Endothelial cell of umbilical vein (primary cell): ENCODE results near the gene EVC2. TPM values are rescaled to one million over a fixed set of nuclear protein-coding genes. Genes with fewer than 3 reads are reported as not detected.

Source experiments
- BruUV-seq: library from RNA; stranded (reverse); fragments of 400-500 nt; replicated peaks from 2 replicates; lab custom pipeline; 2021; lab: Mats Ljungman, UMichigan
- CTCF ChIA-PET: fragments of 300-600, 350-600 bp; sonication (Branson Sonifier 250); formaldehyde crosslinking; loops from one replicate; lab custom pipeline; 2021; ENCODE audit warnings: antibody characterized with exemption, inconsistent platforms; lab: Charles Lee
- POLR2A ChIA-PET: fragments of 300-600, 350-600 bp; sonication (Branson Sonifier 250); formaldehyde crosslinking; loops from one replicate; lab custom pipeline; 2021; ENCODE audit warnings: antibody characterized with exemption, inconsistent platforms; lab: Charles Lee
- DNase-seq: peaks from one replicate; pipeline ENCODE4 v3.0.0-alpha.2; 2011; ENCODE audit warnings: low read depth, low spot score
- FAIRE-seq: peaks from 2 replicates; lab custom pipeline; 2011; peaks lifted over from hg19 to GRCh38; lab: Jason Lieb, UNC
- H2AFZ ChIP-seq: 2 replicates; pipeline ENCODE4 v1.6.0; 2012; ENCODE audit warnings: low read depth, low read length, control low read depth, inconsistent platforms
- H3K27ac ChIP-seq: 2 replicates; pipeline ENCODE4 v1.5.1; 2011; ENCODE audit warnings: low read depth, mild to moderate bottlenecking, control low read depth, low read length, moderate library complexity; ENCODE audit not compliant: insufficient read depth
- H3K27me3 ChIP-seq, 2 experiments: 2 replicates each; pipeline versions ENCODE4 v1.6.0 to v1.6.1; 2011; ENCODE audit warnings: low read length in 2 of 2, mixed read lengths in 1 of 2; ENCODE audit not compliant: control insufficient read depth in 2 of 2, insufficient read depth in 2 of 2
- H3K36me3 ChIP-seq, 2 experiments: 2 replicates in 1 of 2; 3 replicates in 1 of 2; pipeline ENCODE4 v1.5.1; 2011; ENCODE audit warnings: low read length in 2 of 2, mild to moderate bottlenecking in 1 of 2, moderate library complexity in 1 of 2; ENCODE audit not compliant: control insufficient read depth in 2 of 2, insufficient read depth in 2 of 2; ENCODE audit errors: extremely low read depth in 1 of 2
- H3K4me1 ChIP-seq: 3 replicates; pipeline ENCODE4 v1.5.1; 2011; ENCODE audit warnings: mild to moderate bottlenecking, low read length; ENCODE audit not compliant: control insufficient read depth, insufficient read depth; ENCODE audit errors: extremely low read depth
- H3K4me2 ChIP-seq: 2 replicates; pipeline ENCODE4 v1.6.1; 2011; ENCODE audit warnings: low read length, control low read depth, mixed read lengths; ENCODE audit not compliant: insufficient read depth
- H3K4me3 ChIP-seq, 3 experiments: fragments of 200-600 bp in 1 of 3; sonication (generic), shearing (Covaris generic) in 1 of 3; replicated peaks in 1 of 3; 2 replicates each; pipeline ENCODE4 v1.5.1; 2011 to 2016; ENCODE audit warnings: control low read depth in 3 of 3, low read length in 3 of 3, mild to moderate bottlenecking in 2 of 3, inconsistent platforms in 1 of 3, low read depth in 1 of 3, moderate library complexity in 1 of 3; ENCODE audit not compliant: insufficient read depth in 1 of 3
- H3K79me2 ChIP-seq: 2 replicates; pipeline ENCODE4 v1.6.0; 2012; ENCODE audit warnings: low read length, inconsistent platforms; ENCODE audit not compliant: control insufficient read depth, insufficient read depth
- H3K9ac ChIP-seq: replicated peaks from 2 replicates; pipeline ENCODE3; 2011; ENCODE audit warnings: low read length, control low read depth; ENCODE audit not compliant: insufficient read depth; ENCODE audit errors: extremely low read depth
- H3K9me1 ChIP-seq: replicated peaks from 3 replicates; pipeline ENCODE4 v1.6.0; 2011; ENCODE audit warnings: mild to moderate bottlenecking, low read length; ENCODE audit not compliant: control insufficient read depth, insufficient read depth; ENCODE audit errors: extremely low read depth
- H3K9me3 ChIP-seq: replicated peaks from 2 replicates; pipeline ENCODE4 v1.5.1; 2012; ENCODE audit warnings: low read length, inconsistent platforms; ENCODE audit not compliant: control insufficient read depth, insufficient read depth
- H4K20me1 ChIP-seq: replicated peaks from 2 replicates; pipeline ENCODE3; 2011; ENCODE audit warnings: mild to moderate bottlenecking, low read length; ENCODE audit not compliant: control insufficient read depth, insufficient read depth; ENCODE audit errors: extremely low read depth
- EZH2 ChIP-seq: IDR thresholded peaks from 2 replicates; pipeline ENCODE4 v1.6.1; 2012; ENCODE audit warnings: borderline replicate concordance, low read depth, mild to moderate bottlenecking, moderate library complexity, low read length, inconsistent platforms; ENCODE audit not compliant: severe bottlenecking
- FOS ChIP-seq: IDR thresholded peaks from 2 replicates; pipeline ENCODE4 v1.6.1; 2011; ENCODE audit warnings: mild to moderate bottlenecking, low read length, moderate library complexity, borderline replicate concordance; ENCODE audit not compliant: insufficient read depth
- GATA2 ChIP-seq: IDR thresholded peaks from 2 replicates; pipeline ENCODE4 v1.7.0; 2011; ENCODE audit warnings: low read depth, mild to moderate bottlenecking, moderate library complexity, mixed read lengths, low read length; ENCODE audit not compliant: insufficient read length, insufficient read depth
- JUN ChIP-seq: IDR thresholded peaks from 2 replicates; pipeline ENCODE4 v1.6.1; 2011; ENCODE audit warnings: borderline replicate concordance, low read depth; ENCODE audit not compliant: insufficient read length, insufficient read depth
- MYC ChIP-seq: IDR thresholded peaks from one replicate; pipeline ENCODE4 v1.6.1; 2011; ENCODE audit warnings: mild to moderate bottlenecking, low read depth, low read length
- POLR2A ChIP-seq: IDR thresholded peaks from 2 replicates; pipeline ENCODE4 v1.6.1; 2012; ENCODE audit warnings: low read depth, mild to moderate bottlenecking, control low read depth, low read length
- POLR2AphosphoS5 ChIP-seq: IDR thresholded peaks from 2 replicates; pipeline ENCODE4 v1.6.1; 2012; ENCODE audit warnings: low read depth, mild to moderate bottlenecking, control low read depth, low read length, moderate library complexity; ENCODE audit not compliant: insufficient read depth
- dilution Hi-C: fragments of 300-500 bp; cut with MboI; formaldehyde crosslinking; loops from one replicate; pipeline ENCODE4 v1.15.0; 2019; ENCODE audit warnings: low sequenced_read_pairs; ENCODE audit not compliant: extremely low pct_ligation_motif_present
- intact Hi-C: fragments of 100-400 bp; cut with micrococcal nuclease; formaldehyde crosslinking; loops from one replicate; pipeline ENCODE4 v1.10.0; 2022
- polyA plus RNA-seq, 4 experiments: library from polyadenylated mRNA; depleted of rRNA in 3 of 4; stranded (reverse) in 3 of 4; unstranded in 1 of 4; fragments of >200 nt; gene quantifications; 2 replicates each; pipeline versions ENCODE4 v1.2.1 to v1.2.3, GENCODE V29; 2011 to 2012; ENCODE audit warnings: missing spikeins in 1 of 4
- total RNA-seq: library from RNA; stranded (reverse); gene quantifications from 2 replicates; pipeline ENCODE4 v1.2.3, GENCODE V29; 2021
- TF ChIP-seq, protein P1 (sequence below), 2 donors: IDR thresholded peaks; 1 replicate in 1 of 2; 2 replicates in 1 of 2; pipeline ENCODE4 v1.5.1; 2011; ENCODE audit warnings: low read length in 2 of 2, mild to moderate bottlenecking in 2 of 2, moderate library complexity in 2 of 2, control low read depth in 1 of 2, inconsistent platforms in 1 of 2, low read depth in 1 of 2; ENCODE audit not compliant: insufficient read depth in 1 of 2; ENCODE audit errors: extremely low read depth in 1 of 2
- TF ChIP-seq, protein P2 (sequence below): IDR thresholded peaks from 2 replicates; pipeline ENCODE4 v1.6.1; 2011; ENCODE audit not compliant: insufficient read depth, insufficient read length

The EVC2 gene
- total and polyA plus RNA-seq, 2 donors (not counting 3 experiments of a cell fraction or from before 2014, with no cell fraction given) = 1.7 to 8.8 TPM

DNA sequence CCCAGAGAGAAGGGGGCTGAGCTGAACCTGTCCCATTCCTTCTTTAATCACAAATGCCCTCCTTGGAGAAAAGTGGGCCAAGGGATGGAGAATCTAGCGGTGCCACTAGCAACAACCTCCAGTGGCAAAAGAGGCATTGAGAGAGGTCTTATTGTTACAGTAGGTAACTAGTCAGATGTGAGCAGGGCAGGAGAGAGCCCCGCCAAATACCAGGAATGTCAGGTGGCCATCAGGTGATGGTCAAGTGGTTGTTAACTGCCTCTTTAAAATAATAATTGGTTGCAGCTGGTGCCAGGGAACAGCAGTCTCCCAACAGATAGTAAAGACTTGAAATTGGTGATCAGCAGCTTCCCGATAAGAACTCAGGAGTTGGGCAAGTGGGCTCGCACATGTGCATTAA, 116.1 kb downstream of the EVC2 start:
- H3K9ac ChIP-seq = no peak overlapping the region
- TF ChIP-seq FOS (no peak), POLR2A (no peak), JUN (no peak), POLR2AphosphoS5 (no peak), EZH2 (no peak), MYC (no peak), GATA2 (no peak)
- TF ChIP-seq, protein P1, sequence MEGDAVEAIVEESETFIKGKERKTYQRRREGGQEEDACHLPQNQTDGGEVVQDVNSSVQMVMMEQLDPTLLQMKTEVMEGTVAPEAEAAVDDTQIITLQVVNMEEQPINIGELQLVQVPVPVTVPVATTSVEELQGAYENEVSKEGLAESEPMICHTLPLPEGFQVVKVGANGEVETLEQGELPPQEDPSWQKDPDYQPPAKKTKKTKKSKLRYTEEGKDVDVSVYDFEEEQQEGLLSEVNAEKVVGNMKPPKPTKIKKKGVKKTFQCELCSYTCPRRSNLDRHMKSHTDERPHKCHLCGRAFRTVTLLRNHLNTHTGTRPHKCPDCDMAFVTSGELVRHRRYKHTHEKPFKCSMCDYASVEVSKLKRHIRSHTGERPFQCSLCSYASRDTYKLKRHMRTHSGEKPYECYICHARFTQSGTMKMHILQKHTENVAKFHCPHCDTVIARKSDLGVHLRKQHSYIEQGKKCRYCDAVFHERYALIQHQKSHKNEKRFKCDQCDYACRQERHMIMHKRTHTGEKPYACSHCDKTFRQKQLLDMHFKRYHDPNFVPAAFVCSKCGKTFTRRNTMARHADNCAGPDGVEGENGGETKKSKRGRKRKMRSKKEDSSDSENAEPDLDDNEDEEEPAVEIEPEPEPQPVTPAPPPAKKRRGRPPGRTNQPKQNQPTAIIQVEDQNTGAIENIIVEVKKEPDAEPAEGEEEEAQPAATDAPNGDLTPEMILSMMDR (IDR thresholded peaks at IDR 0.05; ENCODE audit: extremely low read depth in 1 of 2, insufficient read depth in 1 of 2, low read depth in 1 of 2, low read length in 2 of 2) = no peak
- TF ChIP-seq, protein P2, sequence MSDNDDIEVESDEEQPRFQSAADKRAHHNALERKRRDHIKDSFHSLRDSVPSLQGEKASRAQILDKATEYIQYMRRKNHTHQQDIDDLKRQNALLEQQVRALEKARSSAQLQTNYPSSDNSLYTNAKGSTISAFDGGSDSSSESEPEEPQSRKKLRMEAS = no peak
- peaks cover 0 to 2% of the 10 kb centered on the region in 2 experiments for H3K36me3 ChIP-seq
- H3K79me2 ChIP-seq = no peaks in the 10 kb centered on the region
- BruUV-seq = no TSS peak
- FAIRE-seq (no peak), DNase-seq (no peak)
- no peak overlapping the region for H2AFZ ChIP-seq
- H3K27me3 ChIP-seq = no peaks in the 10 kb centered on the region
- no peaks in the 10 kb centered on the region for H3K9me3 ChIP-seq
- ChIA-PET CTCF (interaction anchor here (0.6 kb wide), 1 partner anchor 100 kb away, joined by 3 read pairs; no protein-coding TSS in a partner anchor), POLR2A (no interaction called here)
- H3K4me3 ChIP-seq = no peak overlapping the region
- no peaks in the 10 kb centered on the region for H4K20me1 ChIP-seq
- H3K4me2 ChIP-seq = no peak overlapping the region
- H3K27ac ChIP-seq = no peak overlapping the region
- dilution Hi-C loops (no loop called here), intact Hi-C loops (no loop called here)
- H3K9me1 ChIP-seq = no peaks in the 10 kb centered on the region
- H3K4me1 ChIP-seq = no peaks in the 10 kb centered on the region
